DOHH2 (cell line): Measurements from ENCODE around the gene SAMD7.

ENCODE experiments used
- EZH2phosphoT487 ChIP-seq: fragments of 200-600 bp; sonication (generic); IDR thresholded peaks from 2 replicates; pipeline ENCODE4 v1.6.1; 2017; ENCODE audit warnings: borderline replicate concordance, mild to moderate bottlenecking, antibody characterized with exemption, low read length, moderate library complexity, mixed read lengths
- TF ChIP-seq, protein P1 (sequence below): fragments of 200-600 bp; sonication (generic); IDR thresholded peaks from one replicate; pipeline ENCODE4 v1.5.1; 2014; ENCODE audit warnings: antibody characterized with exemption, mild to moderate bottlenecking, low read depth, low read length; ENCODE audit not compliant: poor library complexity, severe bottlenecking

GRCh38 chr3:169968224-169968885 lies 57.0 kb downstream of the SAMD7 start:
- TF ChIP-seq, protein P1, sequence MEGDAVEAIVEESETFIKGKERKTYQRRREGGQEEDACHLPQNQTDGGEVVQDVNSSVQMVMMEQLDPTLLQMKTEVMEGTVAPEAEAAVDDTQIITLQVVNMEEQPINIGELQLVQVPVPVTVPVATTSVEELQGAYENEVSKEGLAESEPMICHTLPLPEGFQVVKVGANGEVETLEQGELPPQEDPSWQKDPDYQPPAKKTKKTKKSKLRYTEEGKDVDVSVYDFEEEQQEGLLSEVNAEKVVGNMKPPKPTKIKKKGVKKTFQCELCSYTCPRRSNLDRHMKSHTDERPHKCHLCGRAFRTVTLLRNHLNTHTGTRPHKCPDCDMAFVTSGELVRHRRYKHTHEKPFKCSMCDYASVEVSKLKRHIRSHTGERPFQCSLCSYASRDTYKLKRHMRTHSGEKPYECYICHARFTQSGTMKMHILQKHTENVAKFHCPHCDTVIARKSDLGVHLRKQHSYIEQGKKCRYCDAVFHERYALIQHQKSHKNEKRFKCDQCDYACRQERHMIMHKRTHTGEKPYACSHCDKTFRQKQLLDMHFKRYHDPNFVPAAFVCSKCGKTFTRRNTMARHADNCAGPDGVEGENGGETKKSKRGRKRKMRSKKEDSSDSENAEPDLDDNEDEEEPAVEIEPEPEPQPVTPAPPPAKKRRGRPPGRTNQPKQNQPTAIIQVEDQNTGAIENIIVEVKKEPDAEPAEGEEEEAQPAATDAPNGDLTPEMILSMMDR = no peak
- no peak for TF ChIP-seq EZH2phosphoT487
